RPMI8226 (cell line): ENCODE data around the gene IFNB1.
A peak's percentile ranks its signal among the peaks of the same experiment; 100 is the strongest.

Source experiments
- DNase-seq: peaks from one replicate; pipeline ENCODE4 v3.0.0-alpha.2; 2015

IFNB1 gene

DNA sequence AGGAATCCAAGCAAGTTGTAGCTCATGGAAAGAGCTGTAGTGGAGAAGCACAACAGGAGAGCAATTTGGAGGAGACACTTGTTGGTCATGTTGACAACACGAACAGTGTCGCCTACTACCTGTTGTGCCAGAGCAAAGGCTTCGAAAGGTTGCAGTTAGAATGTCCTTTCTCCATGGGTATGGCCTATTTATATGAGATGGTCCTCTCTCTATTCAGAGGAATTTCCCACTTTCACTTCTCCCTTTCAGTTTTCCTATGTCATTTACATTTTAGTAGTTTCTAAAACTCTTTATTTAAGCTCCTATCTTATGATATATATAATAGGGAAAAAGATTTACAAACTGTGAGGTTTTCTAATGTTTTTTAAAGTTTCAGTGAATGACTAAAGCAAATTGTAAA is at the start of gene IFNB1:
IFNB1 (minus strand) TSS at position 162 of the 400 bp plus-strand sequence; CDS start at position 89, 73 bp downstream.
- no peak for DNase-seq

DNA sequence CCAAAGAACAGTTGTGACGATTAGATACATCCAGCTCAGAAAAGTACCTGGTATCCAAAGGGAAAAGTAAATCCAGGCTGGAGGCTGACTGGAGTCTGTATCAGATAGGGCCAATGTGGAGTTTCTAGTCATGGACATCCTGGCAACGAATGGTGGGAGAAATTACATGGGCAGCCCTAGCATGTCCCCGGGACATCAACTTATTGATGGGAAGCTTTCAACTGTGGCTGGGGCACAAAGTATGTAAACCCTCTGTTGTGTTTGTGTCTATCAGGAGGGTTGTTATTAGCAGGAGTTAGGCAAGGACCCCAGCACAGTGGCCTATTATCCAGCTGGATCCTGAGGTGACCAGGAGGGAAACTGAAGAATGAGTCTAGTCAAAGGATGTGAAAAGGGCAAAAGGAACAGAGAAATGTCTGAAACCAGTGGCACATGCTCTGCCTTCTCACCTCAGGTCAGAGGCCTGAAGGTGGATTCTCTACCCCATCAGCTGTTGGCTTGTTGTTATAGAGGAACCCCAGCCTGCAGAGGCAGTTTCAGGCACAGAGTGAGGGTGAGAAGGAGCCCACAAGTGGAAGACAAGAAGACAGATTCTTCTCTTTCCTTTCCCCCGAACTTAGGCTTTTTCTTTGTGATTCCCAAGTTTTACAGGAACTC is 44.0 kb upstream of the IFNB1 start:
- no peak for DNase-seq

DNA sequence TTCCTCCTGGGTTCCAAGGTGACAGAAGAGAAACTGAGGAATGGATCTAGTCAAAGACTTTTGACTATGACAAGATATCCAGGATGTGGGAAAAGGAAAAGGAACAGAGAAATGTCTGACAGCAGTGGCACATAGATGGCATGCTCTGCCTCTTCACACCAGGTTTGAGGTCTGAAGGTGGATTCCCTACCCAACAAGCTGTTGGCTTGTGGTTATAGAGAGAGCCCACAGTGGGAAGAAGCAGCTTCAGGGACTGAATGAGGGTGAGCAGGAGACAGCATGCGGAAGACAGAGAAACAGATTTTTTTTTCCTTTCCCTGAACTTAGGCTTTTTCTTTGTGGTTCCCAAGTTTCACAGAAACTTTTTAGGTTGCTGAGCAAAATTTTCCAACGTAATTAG is 43.3 kb upstream of the IFNB1 start:
- no peak for DNase-seq

DNA sequence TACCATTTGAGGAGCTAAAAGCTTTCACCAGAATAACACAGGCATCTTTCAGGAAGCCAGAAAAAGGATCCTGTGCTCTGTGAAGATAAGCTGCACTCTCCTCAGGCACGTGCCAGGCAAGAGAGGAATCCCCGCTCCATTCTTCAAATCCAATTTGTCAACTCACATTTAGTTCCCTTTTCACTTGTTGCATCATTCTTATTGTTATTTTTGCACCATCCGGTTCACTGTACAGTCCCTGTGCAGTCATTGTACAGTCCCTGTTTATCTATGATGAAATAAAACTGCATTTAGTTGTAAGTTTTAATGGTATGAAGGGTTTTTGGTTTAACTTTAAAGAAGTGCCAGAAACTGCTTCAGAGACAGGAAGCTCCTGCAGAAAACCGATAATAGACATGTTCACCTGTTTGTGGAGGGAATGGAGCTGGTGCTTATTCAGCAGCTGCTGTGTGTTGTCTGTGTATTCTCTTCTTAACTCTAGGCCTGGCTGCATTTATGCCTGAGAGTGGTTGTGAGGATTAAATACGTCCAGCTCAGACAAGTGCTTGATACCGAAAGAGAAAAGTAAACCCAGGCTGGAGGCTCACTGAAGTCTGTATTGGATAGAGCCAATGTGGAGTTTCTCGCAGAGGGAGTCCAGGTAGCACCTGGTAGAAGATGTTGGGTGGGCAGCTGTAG is 41.5 kb upstream of the IFNB1 start:
- no peak for DNase-seq

DNA sequence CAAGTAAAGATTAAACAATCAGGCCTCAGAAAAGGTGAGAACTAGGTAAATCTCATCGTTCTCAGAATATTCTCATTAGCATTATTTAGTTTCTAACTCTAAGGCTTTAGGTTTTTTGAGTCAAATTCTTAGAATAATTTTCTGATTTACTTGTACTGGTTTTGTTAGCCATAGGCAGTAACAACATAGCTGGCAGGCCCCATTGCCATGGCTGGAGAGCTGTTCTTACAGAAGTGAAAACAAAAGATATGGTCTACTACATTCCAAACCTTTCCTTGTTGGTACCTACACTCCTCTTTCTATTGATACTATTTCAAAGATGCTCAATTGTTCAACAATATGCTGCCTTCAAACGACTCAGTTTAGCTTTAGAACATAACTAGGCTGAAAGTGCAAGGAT is 36.6 kb upstream of the IFNB1 start:
- DNase-seq, result no peak

DNA sequence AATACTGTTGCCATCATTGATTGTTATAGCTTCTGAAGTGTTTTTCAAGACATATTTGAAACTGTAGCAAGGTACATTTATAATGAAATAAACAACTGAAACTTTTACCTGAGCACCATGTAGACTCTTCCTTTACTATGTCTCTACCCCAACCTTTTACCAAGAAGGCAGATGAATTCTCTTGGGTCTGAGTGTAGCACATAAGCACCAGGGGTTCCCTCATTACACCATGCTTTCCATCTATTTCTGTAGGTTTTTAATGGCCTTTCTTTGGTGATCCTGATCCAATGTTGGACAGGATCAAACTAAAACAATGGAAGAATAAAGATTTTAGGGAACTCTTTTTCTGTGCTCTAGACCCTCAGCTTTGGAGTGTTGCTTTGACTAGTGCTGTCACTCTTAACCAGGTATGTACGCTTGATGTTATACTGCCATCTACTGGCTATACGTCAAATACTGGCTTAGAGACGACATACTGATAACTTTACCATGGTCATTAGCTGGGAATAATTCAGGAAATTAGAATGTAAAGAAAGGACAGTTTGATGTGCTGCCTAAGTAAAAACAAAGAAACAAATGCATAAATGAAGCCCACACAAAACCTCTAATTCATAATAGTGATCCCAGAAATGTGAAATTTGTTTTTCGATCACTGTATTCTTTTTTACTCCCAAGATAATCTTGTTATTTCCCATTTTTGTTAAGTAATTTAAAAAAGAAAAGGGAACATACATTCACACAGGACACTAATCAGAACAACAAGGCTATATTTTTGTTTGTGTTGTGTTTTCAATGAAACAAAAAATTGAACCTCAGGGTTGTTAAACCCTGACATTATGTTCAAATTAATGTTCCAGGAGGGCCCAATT is 33.2 kb upstream of the IFNB1 start:
- DNase-seq, result peak; percentile 64

DNA sequence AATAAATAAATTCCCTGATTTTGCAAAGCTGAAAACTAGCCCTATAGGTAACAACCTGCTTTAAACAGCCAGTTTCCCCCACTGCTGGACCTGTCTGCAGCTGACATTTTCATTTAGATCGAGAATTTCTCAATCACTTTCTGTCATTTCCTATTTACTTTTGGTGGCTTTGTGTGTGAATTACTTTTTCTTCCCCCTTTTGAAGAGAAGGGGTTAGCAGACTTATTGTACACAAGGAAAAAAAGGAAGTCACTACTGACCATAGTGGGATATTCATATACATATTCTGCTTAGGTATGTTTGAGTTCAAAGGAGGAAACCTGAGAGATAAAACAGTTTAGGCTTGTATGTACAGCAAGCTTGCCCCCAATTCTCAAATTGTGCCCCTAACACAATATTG is 27.0 kb upstream of the IFNB1 start:
- no peak for DNase-seq

DNA sequence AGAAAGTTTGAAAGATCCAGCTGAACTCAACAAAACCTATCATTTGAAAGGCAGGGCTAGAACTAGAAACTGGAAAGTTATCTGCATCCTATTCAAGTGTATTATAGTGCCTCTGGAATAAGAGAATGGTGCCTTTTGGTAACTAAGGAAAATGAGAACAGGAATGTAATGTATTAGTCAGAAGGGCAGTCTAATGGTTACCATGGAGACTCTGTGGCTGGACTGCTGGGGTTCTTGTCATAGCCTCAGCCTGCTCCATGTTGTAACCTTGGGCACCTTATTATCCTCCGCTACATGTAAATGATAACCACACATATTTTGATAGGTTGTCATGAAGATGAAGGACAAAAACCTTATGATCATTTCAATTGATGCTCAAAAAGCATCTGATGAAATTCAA is 24.6 kb upstream of the IFNB1 start:
- no peak for DNase-seq

DNA sequence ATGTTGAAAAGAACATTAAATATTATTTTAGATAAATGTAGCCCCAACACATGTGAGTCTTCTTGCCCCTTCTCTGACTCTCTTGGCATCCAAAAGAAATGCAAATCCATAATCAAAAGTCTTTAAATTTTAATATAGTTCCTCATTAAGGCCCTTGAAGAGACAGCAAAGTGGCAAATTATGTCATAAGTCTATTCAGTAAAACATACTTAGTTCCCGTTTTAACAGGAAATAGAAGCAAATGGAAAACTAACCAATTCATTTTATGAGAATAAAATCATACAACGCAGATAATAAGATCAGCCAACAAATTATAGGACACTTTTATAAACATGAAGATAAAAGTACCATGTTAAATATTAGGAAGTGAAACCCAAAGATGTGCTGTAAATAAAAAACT is 20.1 kb upstream of the IFNB1 start:
- DNase-seq, result no peak

DNA sequence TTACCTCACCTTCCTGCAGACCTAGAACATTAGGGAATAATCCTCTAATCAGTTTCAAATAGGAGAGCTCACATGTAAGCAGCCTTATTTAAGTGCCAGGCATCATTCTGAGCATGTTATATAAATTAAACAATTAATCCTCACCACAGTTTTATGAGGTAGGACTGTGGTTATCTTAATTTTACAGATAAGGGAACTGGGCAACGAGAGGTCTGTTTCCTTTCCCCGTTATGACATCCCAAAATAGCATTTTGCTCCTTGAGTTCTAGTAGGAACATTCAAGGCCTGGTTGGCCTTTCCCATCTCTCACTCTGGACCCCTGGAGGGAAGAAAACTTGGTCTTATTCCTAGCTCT is 19.1 kb upstream of the IFNB1 start:
- no peak for DNase-seq

DNA sequence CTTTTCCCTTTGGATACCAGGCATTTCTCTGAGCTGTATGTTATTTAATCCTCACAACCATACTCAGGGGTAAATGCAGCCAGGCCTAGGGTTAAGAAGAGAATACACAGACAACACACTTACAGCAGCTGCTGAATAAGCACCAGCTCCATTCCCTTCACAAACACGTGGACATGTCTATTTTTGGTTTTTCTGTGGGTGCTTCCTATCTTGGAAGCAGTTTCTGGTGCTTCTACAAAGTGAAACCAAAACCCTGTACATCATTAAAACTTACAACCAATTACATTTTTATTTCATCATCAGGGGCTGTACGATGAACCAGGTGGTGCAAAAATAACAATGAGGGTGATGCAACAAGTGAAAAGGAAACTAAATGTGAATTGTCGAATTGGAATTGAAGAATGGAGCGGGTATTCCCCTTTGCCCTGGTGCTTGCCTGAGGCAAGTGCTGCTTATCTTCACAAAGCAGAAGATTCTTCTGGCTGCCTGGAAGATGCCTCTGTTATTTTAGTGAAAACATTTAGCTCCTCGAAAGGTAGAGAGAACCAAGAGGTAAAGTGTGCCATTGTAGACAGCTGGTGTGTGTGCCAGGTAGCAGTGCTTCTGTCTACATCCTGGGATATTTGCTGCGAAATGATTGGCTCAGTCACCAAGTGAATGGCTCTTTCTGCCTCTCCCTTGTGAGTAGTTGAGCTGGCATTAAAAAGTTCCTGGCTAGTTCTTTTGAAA is 18.6 kb upstream of the IFNB1 start:
- DNase-seq, result peak; percentile 66

DNA sequence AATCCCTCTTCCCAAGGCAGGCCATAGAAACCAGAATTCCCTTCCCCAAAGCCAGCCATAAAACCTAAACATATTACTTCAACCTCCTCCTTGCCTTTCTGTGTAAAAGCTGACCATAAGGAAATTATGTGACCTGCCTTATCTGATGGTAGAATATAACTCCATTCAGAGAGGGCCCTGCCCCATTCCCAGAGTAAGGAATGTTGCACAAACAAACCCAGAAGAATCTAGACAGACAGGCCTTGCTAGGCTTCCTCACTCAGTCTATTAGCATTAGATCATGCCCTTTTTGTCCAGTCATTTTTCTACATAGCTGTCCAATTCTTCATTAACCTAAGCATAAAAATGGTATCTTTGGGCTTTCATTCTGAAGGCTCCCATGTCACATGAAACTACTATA is 17.8 kb upstream of the IFNB1 start:
- DNase-seq, result no peak

DNA sequence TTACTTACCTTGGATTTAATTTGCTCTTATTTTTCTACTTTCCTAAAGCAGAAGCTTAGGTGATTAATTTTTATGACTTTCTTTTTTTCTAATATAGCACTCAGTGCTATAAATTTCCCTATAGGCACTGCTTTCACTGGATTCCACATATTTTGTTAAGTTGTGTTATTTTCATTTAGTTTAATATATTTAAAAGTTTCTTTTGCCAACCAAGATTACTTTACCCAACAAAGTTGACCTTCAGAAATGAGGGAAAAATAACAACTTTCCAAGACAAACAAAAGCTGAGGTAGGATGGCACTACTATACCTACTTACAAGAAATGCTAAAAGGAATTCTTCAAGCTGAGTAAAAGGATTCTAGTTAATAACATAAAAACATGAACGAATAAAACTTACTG is 8.8 kb upstream of the IFNB1 start:
- DNase-seq, result no peak

DNA sequence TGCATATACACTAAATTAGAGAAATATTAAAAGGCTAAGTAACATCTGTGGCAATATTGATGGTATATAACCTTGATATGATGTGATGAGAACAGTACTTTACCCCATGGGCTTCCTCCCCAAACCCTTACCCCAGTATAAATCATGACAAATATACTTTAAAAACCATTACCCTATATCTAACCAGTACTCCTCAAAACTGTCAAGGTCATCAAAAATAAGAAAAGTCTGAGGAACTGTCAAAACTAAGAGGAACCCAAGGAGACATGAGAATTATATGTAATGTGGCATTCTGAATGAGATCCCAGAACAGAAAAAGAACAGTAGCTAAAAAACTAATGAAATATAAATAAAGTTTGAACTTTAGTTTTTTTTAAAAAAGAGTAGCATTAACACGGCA is 7.3 kb upstream of the IFNB1 start:
- DNase-seq, result no peak

DNA sequence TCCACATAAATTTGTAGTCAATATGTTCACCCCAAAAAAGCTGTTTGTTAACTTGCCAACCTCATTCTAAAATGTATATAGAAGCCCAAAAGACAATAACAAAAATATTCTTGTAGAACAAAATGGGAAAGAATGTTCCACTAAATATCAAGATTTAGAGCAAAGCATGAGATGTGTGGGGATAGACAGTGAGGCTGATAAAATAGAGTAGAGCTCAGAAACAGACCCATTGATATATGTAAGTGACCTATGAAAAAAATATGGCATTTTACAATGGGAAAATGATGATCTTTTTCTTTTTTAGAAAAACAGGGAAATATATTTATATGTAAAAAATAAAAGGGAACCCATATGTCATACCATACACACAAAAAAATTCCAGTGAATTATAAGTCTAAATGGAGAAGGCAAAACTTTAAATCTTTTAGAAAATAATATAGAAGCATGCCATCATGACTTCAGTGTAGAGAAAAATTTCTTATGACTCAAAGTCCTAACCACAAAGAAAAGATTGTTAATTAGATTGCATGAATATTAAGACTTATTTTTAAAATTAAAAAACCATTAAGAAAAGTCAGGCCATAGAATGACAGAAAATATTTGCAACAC is 6.6 kb upstream of the IFNB1 start:
- DNase-seq, result no peak

DNA sequence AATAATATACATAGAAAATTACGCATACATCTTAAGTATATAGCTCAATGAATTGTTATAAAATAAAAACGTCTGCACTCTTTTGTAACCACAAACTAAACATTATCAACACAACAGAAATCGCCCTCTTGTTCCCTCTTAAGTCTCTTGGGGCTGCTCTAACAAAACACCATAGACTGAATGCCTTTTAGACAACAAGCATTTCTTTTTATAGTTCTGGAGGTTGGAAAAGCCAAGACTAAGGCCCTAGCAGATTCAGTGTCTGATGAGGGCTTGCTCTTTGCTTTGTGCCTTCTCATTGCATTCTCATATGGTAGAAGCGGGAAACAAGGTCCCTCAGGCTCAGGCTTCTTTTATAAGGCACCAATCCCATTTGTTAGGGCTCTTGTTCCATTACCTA is 4.9 kb upstream of the IFNB1 start:
- DNase-seq, result no peak

DNA sequence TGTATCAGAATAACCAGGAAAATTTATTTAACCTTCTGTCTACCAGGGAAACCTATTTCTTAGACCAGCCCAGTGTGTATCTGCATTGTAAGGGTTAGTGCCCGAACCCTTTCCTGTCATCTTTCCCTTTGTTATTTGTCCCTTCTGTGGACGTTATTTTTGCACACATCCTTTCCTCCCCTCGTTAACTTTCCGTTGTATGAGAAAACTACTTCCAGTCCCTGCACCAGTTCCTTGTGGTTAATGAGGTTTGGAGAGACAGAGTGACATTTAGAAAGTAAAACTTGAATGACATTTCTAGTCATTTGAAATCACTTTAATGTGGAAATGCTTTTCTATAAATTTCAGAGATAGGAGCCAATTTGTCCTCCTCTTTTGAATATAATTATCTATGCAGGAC is 4.3 kb upstream of the IFNB1 start:
- DNase-seq, result no peak

DNA sequence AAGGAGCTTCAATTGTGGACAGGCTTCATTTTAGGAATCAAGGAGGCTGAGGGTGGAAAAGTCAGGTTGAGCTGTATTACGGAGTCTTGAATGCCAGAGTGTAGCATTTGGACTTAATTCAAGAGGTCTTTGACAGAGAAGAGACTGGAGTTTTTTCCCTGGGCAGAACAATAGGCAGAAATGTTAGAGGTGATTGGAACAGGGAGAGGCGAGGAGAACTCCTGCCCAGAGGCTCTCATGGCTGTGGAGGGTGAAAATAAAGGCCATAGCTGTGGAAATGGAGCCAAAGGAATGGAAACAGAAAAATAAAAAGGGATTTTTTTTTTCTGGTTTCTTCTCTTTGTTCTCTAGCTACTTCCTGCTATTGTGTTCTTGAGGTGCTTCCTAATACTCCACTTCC is 3.7 kb upstream of the IFNB1 start:
- no peak for DNase-seq

DNA sequence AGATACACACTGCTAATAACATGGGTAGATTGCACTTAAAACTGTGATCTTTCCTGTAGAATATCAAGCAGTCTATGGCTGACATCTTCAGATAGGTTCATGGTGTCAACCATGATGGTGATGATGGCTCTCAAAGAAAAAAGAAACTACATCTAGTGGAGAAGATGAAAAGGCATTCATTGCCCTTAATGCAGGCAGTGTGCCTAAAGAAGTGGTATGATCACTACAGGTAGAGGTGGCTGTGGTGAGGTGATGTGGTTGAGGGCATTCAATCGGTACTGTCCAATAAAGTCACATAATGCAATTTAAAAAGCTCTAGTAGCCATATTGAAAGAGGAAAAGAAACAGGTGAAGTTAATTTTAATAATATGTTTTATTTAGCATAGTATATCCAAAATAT is 3.1 kb upstream of the IFNB1 start:
- DNase-seq, result no peak

DNA sequence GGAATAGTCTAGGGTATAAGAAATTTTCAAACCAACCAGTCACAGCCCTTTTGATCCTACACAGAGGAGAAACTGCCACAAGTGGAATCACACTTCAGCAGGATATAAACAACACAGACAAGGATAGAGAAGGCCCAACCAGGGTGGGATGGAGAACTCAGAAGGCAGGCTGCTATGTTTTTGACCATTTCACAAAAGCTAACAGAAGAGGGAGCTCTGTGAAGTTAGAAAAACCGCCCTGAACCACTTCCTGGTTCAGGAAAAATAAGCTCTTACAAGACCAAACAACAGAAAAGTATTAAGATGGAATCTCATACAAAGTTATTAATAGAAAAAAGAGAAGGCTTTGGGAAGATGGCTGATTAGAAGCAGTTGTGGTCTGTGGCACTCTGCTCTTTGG is 960 bp upstream of the IFNB1 start:
- DNase-seq, result no peak

DNA sequence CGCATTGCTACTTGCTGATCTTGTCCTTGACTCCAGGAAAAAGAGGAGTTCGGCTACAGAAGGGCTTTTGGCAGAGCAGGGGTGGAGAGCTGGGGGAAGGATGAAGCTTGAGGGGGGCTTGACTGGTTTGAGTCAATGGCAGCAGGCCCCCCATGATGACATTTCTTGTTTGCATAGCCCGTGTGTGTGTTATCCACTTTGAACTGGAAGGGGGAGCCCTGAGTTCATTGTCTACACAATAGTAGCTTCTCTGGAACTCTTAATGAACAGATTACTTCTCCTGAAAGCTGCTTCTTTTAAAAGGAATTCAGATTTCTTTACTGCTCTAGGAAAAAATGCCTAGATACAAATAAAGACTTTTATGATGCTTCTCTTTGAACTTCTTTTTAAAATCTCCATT is 2.3 kb downstream of the IFNB1 start:
- DNase-seq, result no peak

DNA sequence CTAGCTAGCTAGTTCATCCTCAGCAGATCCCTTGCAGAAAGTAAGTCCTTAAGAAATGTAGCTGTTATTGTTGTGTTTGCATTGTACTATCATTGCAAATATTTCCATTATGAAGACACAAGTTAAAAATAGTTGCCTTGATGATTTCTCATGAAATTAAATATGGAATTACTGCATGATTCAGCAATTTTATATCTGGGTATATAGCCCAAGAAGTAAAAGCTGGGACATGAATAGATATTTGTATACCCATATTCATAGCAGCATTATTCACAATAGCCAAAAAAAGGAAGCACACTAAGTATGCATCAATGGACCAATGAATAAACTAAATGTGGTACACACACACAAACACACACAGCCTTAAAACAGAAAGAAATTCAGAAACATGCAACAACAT is 6.8 kb downstream of the IFNB1 start:
- no peak for DNase-seq

DNA sequence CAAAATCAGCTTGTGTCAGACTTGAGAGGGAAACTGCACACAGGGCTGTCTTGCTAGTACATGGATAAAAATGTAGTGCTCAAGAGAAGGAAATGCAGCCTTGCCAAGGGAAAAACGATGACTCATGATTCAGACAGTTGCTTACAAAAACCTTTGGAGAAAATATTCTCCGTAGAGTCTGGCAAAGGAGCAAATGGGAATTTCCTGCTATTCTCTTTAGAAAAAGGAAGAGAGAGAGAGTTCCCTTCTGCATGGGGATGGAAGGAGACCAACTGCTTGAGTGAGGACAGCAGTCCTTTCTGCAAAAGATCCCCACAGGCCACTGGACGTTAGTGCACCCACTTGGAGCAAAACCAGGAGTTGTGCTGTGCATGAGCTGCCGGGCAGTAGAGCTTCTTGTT is 7.6 kb downstream of the IFNB1 start:
- DNase-seq, result no peak
